Neuronal stem cell (in vitro differentiated cells): Measurements from ENCODE around the gene CAMKK1.

Experiments used
- DNase-seq: peaks from one replicate; pipeline ENCODE4 v3.0.0-alpha.2; 2013; ENCODE audit warnings: low spot score
- H2AFZ ChIP-seq: one replicate; pipeline ENCODE4 v1.6.1; 2013; ENCODE audit warnings: mild to moderate bottlenecking, low read length, inconsistent platforms
- H2AK5ac ChIP-seq: 2 replicates; pipeline ENCODE4 v1.6.1; 2013; ENCODE audit warnings: low read depth, mild to moderate bottlenecking, inconsistent platforms, low read length, moderate library complexity, mixed read lengths
- H2BK120ac ChIP-seq: 2 replicates; pipeline ENCODE4 v1.6.1; 2013; ENCODE audit warnings: low read depth, mild to moderate bottlenecking, inconsistent platforms, low read length, moderate library complexity, mixed read lengths
- H2BK12ac ChIP-seq: one replicate; pipeline ENCODE4 v1.6.1; 2013; ENCODE audit warnings: low read length, inconsistent platforms
- H2BK15ac ChIP-seq: 2 replicates; pipeline ENCODE4 v1.6.1; 2013; ENCODE audit warnings: mild to moderate bottlenecking, low read length, inconsistent platforms, mixed read lengths
- H2BK5ac ChIP-seq: one replicate; pipeline ENCODE4 v1.6.1; 2013; ENCODE audit warnings: inconsistent platforms, mild to moderate bottlenecking, low read length, moderate library complexity
- H3K14ac ChIP-seq: one replicate; pipeline ENCODE4 v1.6.1; 2013; ENCODE audit warnings: low read length, inconsistent platforms
- H3K18ac ChIP-seq: 2 replicates; pipeline ENCODE4 v1.6.1; 2013; ENCODE audit warnings: low read length, inconsistent platforms
- H3K23ac ChIP-seq: 2 replicates; pipeline ENCODE4 v1.6.1; 2013; ENCODE audit warnings: low read depth, mild to moderate bottlenecking, mixed read lengths, low read length, inconsistent platforms; ENCODE audit not compliant: poor library complexity
- H3K27ac ChIP-seq: replicated peaks from 3 replicates; pipeline ENCODE4 v1.5.1; 2013; ENCODE audit warnings: low read length, inconsistent platforms
- H3K27me3 ChIP-seq, 3 experiments: 2 replicates each; pipeline ENCODE4 v1.6.1; 2013; ENCODE audit warnings: low read length in 3 of 3, mild to moderate bottlenecking in 2 of 3, inconsistent platforms in 1 of 3, low read depth in 1 of 3, mixed read lengths in 1 of 3, moderate library complexity in 1 of 3; ENCODE audit not compliant: control insufficient read depth in 3 of 3, insufficient read depth in 3 of 3
- H3K36me3 ChIP-seq, 2 donors: replicated peaks in 1 of 2; 2 replicates each; pipeline ENCODE4 v1.6.1; 2013; ENCODE audit warnings: low read length in 2 of 2; ENCODE audit not compliant: control insufficient read depth in 2 of 2, insufficient read depth in 2 of 2
- H3K4ac ChIP-seq: 2 replicates; pipeline ENCODE4 v1.6.1; 2013; ENCODE audit warnings: inconsistent platforms, mild to moderate bottlenecking, low read length, moderate library complexity
- H3K4me1 ChIP-seq, 2 donors: 1 replicate in 1 of 2; 2 replicates in 1 of 2; pipeline ENCODE4 v1.6.1; 2013; ENCODE audit warnings: low read length in 2 of 2, low read depth in 1 of 2; ENCODE audit not compliant: control insufficient read depth in 2 of 2, insufficient read depth in 1 of 2
- H3K4me2 ChIP-seq: one replicate; pipeline ENCODE4 v1.6.1; 2013; ENCODE audit warnings: mild to moderate bottlenecking, low read length, inconsistent platforms; ENCODE audit not compliant: insufficient read depth, poor library complexity, severe bottlenecking
- H3K4me3 ChIP-seq, 2 donors: 2 replicates each; pipeline ENCODE4 v1.5.1; 2013; ENCODE audit warnings: low read length in 2 of 2, mild to moderate bottlenecking in 2 of 2, inconsistent platforms in 1 of 2, moderate library complexity in 1 of 2
- H3K79me1 ChIP-seq: one replicate; pipeline ENCODE4 v1.6.1; 2013; ENCODE audit warnings: low read depth, mild to moderate bottlenecking, inconsistent platforms, low read length, moderate library complexity
- H3K9ac ChIP-seq: one replicate; pipeline ENCODE4 v1.6.1; 2013; ENCODE audit warnings: mild to moderate bottlenecking, low read depth, low read length, inconsistent platforms; ENCODE audit not compliant: poor library complexity
- H3K9me3 ChIP-seq, 2 donors: replicated peaks in 1 of 2; 2 replicates each; pipeline versions ENCODE3 to v1.6.1; 2013; ENCODE audit warnings: low read length in 2 of 2, mild to moderate bottlenecking in 2 of 2, inconsistent platforms in 1 of 2, low read depth in 1 of 2, mixed read lengths in 1 of 2, moderate library complexity in 1 of 2; ENCODE audit not compliant: control insufficient read depth in 2 of 2, insufficient read depth in 1 of 2
- H4K8ac ChIP-seq: one replicate; pipeline ENCODE4 v1.6.1; 2013; ENCODE audit warnings: low read depth, mild to moderate bottlenecking, inconsistent platforms, low read length, moderate library complexity
- H4K91ac ChIP-seq: one replicate; pipeline ENCODE4 v1.6.1; 2013; ENCODE audit warnings: low read length, low read depth, mild to moderate bottlenecking, inconsistent platforms; ENCODE audit not compliant: poor library complexity
- WGBS, 2 donors: extraction: QIAGEN DNeasy Blood & Tissue Kit; methylation state at CpG; one replicate each; pipeline ENCODE4 v1.1.7; 2013; ENCODE audit warnings: missing lambda C conversion rate in 2 of 2, mixed read lengths in 1 of 2; ENCODE audit not compliant: insufficient read length in 2 of 2, insufficient replicate concordance in 1 of 2; ENCODE audit errors: extremely low coverage in 2 of 2; 5-methylcytosine and 5-hydroxymethylcytosine counted together

The CAMKK1 gene

DNA sequence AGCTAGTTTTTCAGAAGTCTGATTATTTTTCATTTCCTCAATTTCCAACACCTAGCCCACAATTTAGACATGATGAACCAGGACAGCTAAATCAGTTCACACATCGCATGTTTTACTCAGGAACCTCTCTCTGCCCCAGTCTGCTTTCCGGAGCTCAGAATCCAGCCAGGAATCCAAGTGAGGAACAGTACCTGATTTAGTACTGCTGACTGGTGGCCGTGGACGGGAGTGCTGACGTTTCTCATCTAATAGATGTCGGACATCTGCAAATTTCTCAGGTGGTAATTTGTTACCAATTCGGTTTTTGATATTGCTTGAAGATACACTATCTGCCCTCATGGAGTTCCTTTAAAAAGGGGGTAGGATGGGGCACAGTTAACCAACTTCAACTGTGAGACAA is 76.9 kb downstream of the CAMKK1 start:
- Histone ChIP-seq H3K14ac (no peak overlapping the region), H3K4me3 (no peak overlapping the region), H3K79me1 (no peaks in the 10 kb centered on the region), H3K27ac (no peak overlapping the region), H3K27me3 (no peaks in the 10 kb centered on the region), H2BK15ac (no peak overlapping the region), H2BK12ac (no peak overlapping the region), H4K8ac (no peak overlapping the region), H3K4ac (no peak overlapping the region), H2AK5ac (no peak overlapping the region), H3K9ac (no peak overlapping the region), H3K18ac (no peak overlapping the region), H2BK120ac (no peak overlapping the region), H3K4me1 (no peaks in the 10 kb centered on the region), H2BK5ac (no peak overlapping the region), H3K4me2 (no peak overlapping the region), H3K23ac (no peak overlapping the region), H4K91ac (no peak overlapping the region), H2AFZ (no peak overlapping the region), H3K36me3 (peaks cover 38 to 97% of the 10 kb centered on the region in 2 donors), H3K9me3 (no peaks in the 10 kb centered on the region)
- no peak for DNase-seq
- no CpG with 5 or more reads among the region's 7 CpGs for WGBS, 2 donors

DNA sequence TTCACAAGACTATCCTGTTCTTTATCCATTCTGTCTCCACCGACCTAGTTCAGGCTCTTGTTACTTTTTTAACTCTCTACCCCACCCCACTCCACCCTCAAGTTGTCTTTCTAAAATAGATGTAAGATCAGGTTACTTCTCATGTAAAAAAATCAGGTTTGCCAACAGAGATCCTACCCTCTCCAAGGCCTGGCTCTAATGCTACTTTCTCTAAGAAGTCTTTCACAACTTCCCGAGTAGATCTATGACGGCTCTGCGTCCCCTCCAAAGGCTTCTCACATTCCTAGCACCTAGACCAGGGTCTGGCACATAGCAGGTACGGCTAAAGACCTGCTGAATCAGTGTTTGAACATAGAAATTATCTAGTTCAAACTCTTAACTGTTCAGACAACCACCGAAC is 77.7 kb downstream of the CAMKK1 start:
- peaks cover 42 to 97% of the 10 kb centered on the region in 2 donors for H3K36me3 ChIP-seq
- no peak for DNase-seq
- no peak overlapping the region for H3K4me2 ChIP-seq
- H3K27me3 ChIP-seq: no peaks in the 10 kb centered on the region
- H2BK12ac ChIP-seq: no peak overlapping the region
- no peak overlapping the region for H3K4ac ChIP-seq
- H2AFZ ChIP-seq: no peak overlapping the region
- H4K8ac ChIP-seq: no peak overlapping the region
- H3K4me1 ChIP-seq: no peaks in the 10 kb centered on the region
- no peak overlapping the region for H2BK5ac ChIP-seq
- no peaks in the 10 kb centered on the region for H3K79me1 ChIP-seq
- no peak overlapping the region for H4K91ac ChIP-seq
- no peaks in the 10 kb centered on the region for H3K9me3 ChIP-seq
- H3K27ac ChIP-seq: no peak overlapping the region
- WGBS, 2 donors: no CpG with 5 or more reads among the region's 6 CpGs
- no peak overlapping the region for H2AK5ac ChIP-seq
- H3K14ac ChIP-seq: no peak overlapping the region
- H3K9ac ChIP-seq: no peak overlapping the region
- H3K23ac ChIP-seq: no peak overlapping the region
- H2BK15ac ChIP-seq: no peak overlapping the region
- no peak overlapping the region for H3K18ac ChIP-seq
- no peak overlapping the region for H3K4me3 ChIP-seq
- no peak overlapping the region for H2BK120ac ChIP-seq

DNA sequence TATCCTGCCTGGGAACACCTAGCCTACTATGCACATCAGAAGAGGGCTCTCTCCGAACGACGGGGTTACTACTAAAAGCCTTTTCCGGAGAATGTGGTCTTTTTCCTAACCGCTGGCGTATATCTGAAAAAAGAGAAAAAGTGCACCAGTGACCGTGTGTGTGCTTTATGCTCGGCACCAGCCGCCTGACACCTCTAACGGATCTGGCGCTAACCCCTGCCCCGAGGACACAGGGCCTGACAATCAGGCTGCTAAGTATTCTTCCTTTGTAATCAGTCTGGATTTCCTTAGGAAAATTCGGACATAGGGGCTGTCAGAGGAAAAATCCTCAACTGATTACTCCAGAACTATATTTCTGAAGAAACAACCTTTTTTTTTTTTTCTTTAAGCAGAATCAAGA is 78.5 kb downstream of the CAMKK1 start:
- Histone ChIP-seq H4K91ac (no peak overlapping the region), H3K14ac (no peak overlapping the region), H3K18ac (no peak overlapping the region), H4K8ac (no peak overlapping the region), H3K23ac (no peak overlapping the region), H2BK12ac (no peak overlapping the region), H3K27me3 (no peaks in the 10 kb centered on the region), H3K9me3 (no peaks in the 10 kb centered on the region), H2AFZ (no peak overlapping the region), H3K36me3 (peaks cover 45 to 97% of the 10 kb centered on the region in 2 donors), H2BK5ac (no peak overlapping the region), H2AK5ac (no peak overlapping the region), H3K4me2 (no peak overlapping the region), H2BK120ac (no peak overlapping the region), H3K9ac (no peak overlapping the region), H3K79me1 (no peaks in the 10 kb centered on the region), H2BK15ac (no peak overlapping the region), H3K4me3 (no peak overlapping the region), H3K27ac (no peak overlapping the region), H3K4me1 (no peaks in the 10 kb centered on the region), H3K4ac (no peak overlapping the region)
- DNase-seq: no peak
- WGBS, 2 donors: no CpG with 5 or more reads among the region's 13 CpGs

DNA sequence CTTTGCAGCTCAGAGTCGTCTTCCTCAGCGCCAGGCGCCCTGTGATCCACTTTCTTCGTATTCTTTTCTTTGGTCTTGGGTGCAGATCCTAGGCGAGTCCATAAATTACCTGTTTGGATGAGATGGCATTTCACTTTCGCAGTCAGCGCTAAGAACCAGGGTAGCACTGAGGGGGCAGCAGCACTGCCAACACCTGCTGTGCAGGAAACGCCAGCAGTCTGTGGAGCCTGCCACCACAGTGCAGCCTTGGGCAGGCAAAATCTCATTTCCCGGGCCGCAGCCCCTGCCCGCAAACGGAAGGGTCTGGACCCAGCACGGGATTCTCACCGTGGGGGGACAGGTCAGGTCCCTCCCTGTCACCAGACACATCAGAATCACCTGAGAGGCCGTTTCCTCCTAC is 79.7 kb downstream of the CAMKK1 start:
- Histone ChIP-seq H2BK12ac (no peak overlapping the region), H3K14ac (no peak overlapping the region), H3K4me1 (no peaks in the 10 kb centered on the region), H3K4me3 (no peak overlapping the region), H2AK5ac (no peak overlapping the region), H3K9me3 (no peaks in the 10 kb centered on the region), H3K4ac (no peak overlapping the region), H3K23ac (no peak overlapping the region), H2BK5ac (no peak overlapping the region), H3K4me2 (no peak overlapping the region), H4K91ac (no peak overlapping the region), H3K27ac (no peak overlapping the region), H2BK120ac (no peak overlapping the region), H3K36me3 (peaks cover 41 to 99% of the 10 kb centered on the region in 2 donors), H3K79me1 (no peaks in the 10 kb centered on the region), H2BK15ac (no peak overlapping the region), H3K9ac (no peak overlapping the region), H2AFZ (no peak overlapping the region), H3K18ac (no peak overlapping the region), H3K27me3 (no peaks in the 10 kb centered on the region), H4K8ac (no peak overlapping the region)
- no CpG with 5 or more reads among the region's 15 CpGs for WGBS, 2 donors
- no peak for DNase-seq
